A549 (cell line): ENCODE measurements around the gene SNORC.

Experiments used
- TF ChIP-seq, protein P1 (sequence below): fragments of >200 bp; sonication (Bioruptor Twin); formaldehyde crosslinking; IDR thresholded peaks from 3 replicates; pipeline ENCODE4 v1.5.1; 2016
- TF ChIP-seq, protein P2 (sequence below): IDR thresholded peaks from 2 replicates; pipeline ENCODE4 v1.6.1; 2012

DNA sequence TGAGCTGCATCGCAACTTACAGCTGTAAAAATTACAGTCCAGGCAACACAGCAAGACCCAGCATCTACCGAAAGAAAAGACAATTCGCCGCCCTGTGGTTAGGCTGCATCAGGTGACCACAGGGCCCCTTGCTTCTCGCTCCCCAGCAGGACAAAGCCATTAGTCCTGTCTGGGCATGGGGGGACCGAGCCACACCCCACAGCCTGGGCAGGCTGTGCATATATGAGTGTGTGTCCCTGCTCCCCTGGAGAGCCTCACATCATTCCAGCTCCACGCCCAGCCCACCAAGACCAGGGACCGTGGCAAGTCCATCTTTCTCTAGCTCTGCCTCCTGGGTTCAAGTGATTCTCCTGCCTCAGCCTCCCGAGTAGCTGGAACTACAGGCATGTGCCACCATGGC, 33.9 kb downstream of the SNORC start:
- TF ChIP-seq, protein P1, sequence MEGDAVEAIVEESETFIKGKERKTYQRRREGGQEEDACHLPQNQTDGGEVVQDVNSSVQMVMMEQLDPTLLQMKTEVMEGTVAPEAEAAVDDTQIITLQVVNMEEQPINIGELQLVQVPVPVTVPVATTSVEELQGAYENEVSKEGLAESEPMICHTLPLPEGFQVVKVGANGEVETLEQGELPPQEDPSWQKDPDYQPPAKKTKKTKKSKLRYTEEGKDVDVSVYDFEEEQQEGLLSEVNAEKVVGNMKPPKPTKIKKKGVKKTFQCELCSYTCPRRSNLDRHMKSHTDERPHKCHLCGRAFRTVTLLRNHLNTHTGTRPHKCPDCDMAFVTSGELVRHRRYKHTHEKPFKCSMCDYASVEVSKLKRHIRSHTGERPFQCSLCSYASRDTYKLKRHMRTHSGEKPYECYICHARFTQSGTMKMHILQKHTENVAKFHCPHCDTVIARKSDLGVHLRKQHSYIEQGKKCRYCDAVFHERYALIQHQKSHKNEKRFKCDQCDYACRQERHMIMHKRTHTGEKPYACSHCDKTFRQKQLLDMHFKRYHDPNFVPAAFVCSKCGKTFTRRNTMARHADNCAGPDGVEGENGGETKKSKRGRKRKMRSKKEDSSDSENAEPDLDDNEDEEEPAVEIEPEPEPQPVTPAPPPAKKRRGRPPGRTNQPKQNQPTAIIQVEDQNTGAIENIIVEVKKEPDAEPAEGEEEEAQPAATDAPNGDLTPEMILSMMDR, result no peak
- TF ChIP-seq, protein P2, sequence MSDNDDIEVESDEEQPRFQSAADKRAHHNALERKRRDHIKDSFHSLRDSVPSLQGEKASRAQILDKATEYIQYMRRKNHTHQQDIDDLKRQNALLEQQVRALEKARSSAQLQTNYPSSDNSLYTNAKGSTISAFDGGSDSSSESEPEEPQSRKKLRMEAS, result no peak
